ENCODE results near the gene GABPB1. TPM values are rescaled to one million over a fixed set of nuclear protein-coding genes. Genes with fewer than 3 reads are reported as not detected.

Gene GABPB1
- total and polyA plus RNA-seq, 2 of the 13 experiments (the other 11 are each of a cell fraction or from before 2014, with no cell fraction given), result 17.5 to 39.5 TPM

- TF ChIP-seq GFI1 (CRISPR knock-in tag; IDR thresholded peaks at IDR 0.05; ENCODE audit: borderline replicate concordance) (no peak), ZNF550 (CRISPR knock-in tag; IDR thresholded peaks at IDR 0.05; ENCODE audit: borderline replicate concordance) (no peak), ZNF629 (CRISPR knock-in tag; conservative IDR thresholded peaks at IDR 0.05) (no peak), ZNF44 (CRISPR knock-in tag; IDR thresholded peaks at IDR 0.05) (no peak), TARDBP (CRISPR knock-in tag; IDR thresholded peaks at IDR 0.05) (no peak), ZNF879 (CRISPR knock-in tag; IDR thresholded peaks at IDR 0.05) (no peak), ZNF260 (CRISPR knock-in tag; IDR thresholded peaks at IDR 0.05; ENCODE audit: borderline replicate concordance, low read depth) (no peak), KMT2B (CRISPR knock-in tag; IDR thresholded peaks at IDR 0.05) (no peak), TGIF2 (CRISPR knock-in tag; IDR thresholded peaks at IDR 0.05) (no peak)
These were observed 126.1 kb downstream of the GABPB1 start (continued) for GRCh38 chr15:50228866-50229265.

GRCh38 chr15:50227076-50227475 lies 127.9 kb downstream of the GABPB1 start:
- no peak overlapping the region for H3K27ac ChIP-seq (ENCODE audit: extremely low read length, insufficient read depth, low read length)
- CTCF ChIA-PET (ENCODE audit: low intra/inter-chr PET ratio, low total read pairs), result no interaction called here
- 90% methylated on average over 5 of the region's 5 CpGs for WGBS (ENCODE audit: low lambda C conversion rate)
- intact Hi-C loops (cut with micrococcal nuclease; ENCODE audit: unreplicated experiment), result no loop called here
- H3K9me3 ChIP-seq (ENCODE audit: low read length), result no peaks in the 10 kb centered on the region
- H3K4me1 ChIP-seq (ENCODE audit: insufficient read depth, low read length), result peaks cover 12% of the 10 kb centered on the region
- no peak overlapping the region for H3K4me3 ChIP-seq (replicated peaks in 1 of 3; ENCODE audit: insufficient read depth in 1 of 3, low read depth in 2 of 3, low read length in 3 of 3)
- no peak overlapping the region for H3K9ac ChIP-seq (ENCODE audit: insufficient read depth, low read depth, low read length)
- H3K4me2 ChIP-seq (ENCODE audit: low read depth, low read length), result no peak overlapping the region
- DNase-seq (ENCODE audit: low spot score) (no peak), FAIRE-seq (no peak), ATAC-seq (no peak)
- H3K27me3 ChIP-seq (ENCODE audit: control insufficient read depth in 1 of 2, insufficient read depth in 2 of 2, low read length in 2 of 2), result no peaks in the 10 kb centered on the region
- no peak overlapping the region for H2AFZ ChIP-seq (ENCODE audit: low read length)
- no TSS peak for BruUV-seq (replicated peaks)
- H3K36me3 ChIP-seq (replicated peaks in 1 of 2; ENCODE audit: control insufficient read depth in 1 of 2, insufficient read depth in 2 of 2, low read length in 2 of 2), result peaks cover 3 to 33% of the 10 kb centered on the region in 2 experiments
- no peaks in the 10 kb centered on the region for H4K20me1 ChIP-seq (ENCODE audit: insufficient read depth, low read length)
- H3K79me2 ChIP-seq (ENCODE audit: insufficient read depth, low read length), result no peaks in the 10 kb centered on the region
- POLR2A ChIA-PET, result no interaction called here
- in situ Hi-C loops (cut with HindIII; ENCODE audit: extremely low pct_ligation_motif_present, low pct_unique_long_range_greater_than_20kb), result no loop called here
- TF ChIP-seq ZNF713 (CRISPR knock-in tag; IDR thresholded peaks at IDR 0.05), result no peak
- TF ChIP-seq SIN3B (IDR thresholded peaks at IDR 0.05; ENCODE audit: low read length), result no peak
- TF ChIP-seq ZNF431 (CRISPR knock-in tag; IDR thresholded peaks at IDR 0.05; ENCODE audit: borderline replicate concordance, low read depth), result no peak
- TF ChIP-seq ZKSCAN8 (CRISPR knock-in tag; IDR thresholded peaks at IDR 0.05; ENCODE audit: borderline replicate concordance), result no peak
- TF ChIP-seq, protein P1, sequence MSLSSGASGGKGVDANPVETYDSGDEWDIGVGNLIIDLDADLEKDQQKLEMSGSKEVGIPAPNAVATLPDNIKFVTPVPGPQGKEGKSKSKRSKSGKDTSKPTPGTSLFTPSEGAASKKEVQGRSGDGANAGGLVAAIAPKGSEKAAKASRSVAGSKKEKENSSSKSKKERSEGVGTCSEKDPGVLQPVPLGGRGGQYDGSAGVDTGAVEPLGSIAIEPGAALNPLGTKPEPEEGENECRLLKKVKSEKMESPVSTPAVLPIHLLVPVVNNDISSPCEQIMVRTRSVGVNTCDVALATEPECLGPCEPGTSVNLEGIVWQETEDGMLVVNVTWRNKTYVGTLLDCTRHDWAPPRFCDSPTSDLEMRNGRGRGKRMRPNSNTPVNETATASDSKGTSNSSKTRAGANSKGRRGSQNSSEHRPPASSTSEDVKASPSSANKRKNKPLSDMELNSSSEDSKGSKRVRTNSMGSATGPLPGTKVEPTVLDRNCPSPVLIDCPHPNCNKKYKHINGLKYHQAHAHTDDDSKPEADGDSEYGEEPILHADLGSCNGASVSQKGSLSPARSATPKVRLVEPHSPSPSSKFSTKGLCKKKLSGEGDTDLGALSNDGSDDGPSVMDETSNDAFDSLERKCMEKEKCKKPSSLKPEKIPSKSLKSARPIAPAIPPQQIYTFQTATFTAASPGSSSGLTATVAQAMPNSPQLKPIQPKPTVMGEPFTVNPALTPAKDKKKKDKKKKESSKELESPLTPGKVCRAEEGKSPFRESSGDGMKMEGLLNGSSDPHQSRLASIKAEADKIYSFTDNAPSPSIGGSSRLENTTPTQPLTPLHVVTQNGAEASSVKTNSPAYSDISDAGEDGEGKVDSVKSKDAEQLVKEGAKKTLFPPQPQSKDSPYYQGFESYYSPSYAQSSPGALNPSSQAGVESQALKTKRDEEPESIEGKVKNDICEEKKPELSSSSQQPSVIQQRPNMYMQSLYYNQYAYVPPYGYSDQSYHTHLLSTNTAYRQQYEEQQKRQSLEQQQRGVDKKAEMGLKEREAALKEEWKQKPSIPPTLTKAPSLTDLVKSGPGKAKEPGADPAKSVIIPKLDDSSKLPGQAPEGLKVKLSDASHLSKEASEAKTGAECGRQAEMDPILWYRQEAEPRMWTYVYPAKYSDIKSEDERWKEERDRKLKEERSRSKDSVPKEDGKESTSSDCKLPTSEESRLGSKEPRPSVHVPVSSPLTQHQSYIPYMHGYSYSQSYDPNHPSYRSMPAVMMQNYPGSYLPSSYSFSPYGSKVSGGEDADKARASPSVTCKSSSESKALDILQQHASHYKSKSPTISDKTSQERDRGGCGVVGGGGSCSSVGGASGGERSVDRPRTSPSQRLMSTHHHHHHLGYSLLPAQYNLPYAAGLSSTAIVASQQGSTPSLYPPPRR (CRISPR knock-in tag; IDR thresholded peaks at IDR 0.05; ENCODE audit: borderline replicate concordance), result no peak
- no peak for TF ChIP-seq ZNF354B (CRISPR knock-in tag; IDR thresholded peaks at IDR 0.05)
- TF ChIP-seq ZNF572 (CRISPR knock-in tag; IDR thresholded peaks at IDR 0.05), result no peak
- TF ChIP-seq BCLAF1 (IDR thresholded peaks at IDR 0.05), result no peak
- no peak for TF ChIP-seq ZFX (CRISPR knock-in tag; IDR thresholded peaks at IDR 0.05; ENCODE audit: low read depth)
- TF ChIP-seq ZFP37 (CRISPR knock-in tag; IDR thresholded peaks at IDR 0.05; ENCODE audit: borderline replicate concordance), result no peak

Data from HepG2 (cell line).